Neural progenitor cell (in vitro differentiated cells): Measurements from ENCODE around the gene PNMT. TPM values are rescaled to one million over a fixed set of nuclear protein-coding genes. Genes with fewer than 3 reads are reported as not detected.

Experiments
- DNase-seq: peaks from one replicate; pipeline ENCODE4 v3.0.0-alpha.2; 2016; ENCODE audit warnings: low spot score
- H2AFZ ChIP-seq: fragments of 200-600 bp; sonication (generic); replicated peaks from 2 replicates; pipeline ENCODE4 v1.6.1; 2016; ENCODE audit warnings: antibody characterized with exemption
- H3F3A ChIP-seq: fragments of 200-600 bp; sonication (generic); 2 replicates; pipeline ENCODE4 v1.6.1; 2016; ENCODE audit warnings: antibody characterized with exemption, low read depth
- H3K27ac ChIP-seq: fragments of 200-600 bp; sonication (generic); 2 replicates; pipeline ENCODE4 v1.5.1; 2016; ENCODE audit warnings: mild to moderate bottlenecking
- H3K27me3 ChIP-seq: fragments of 200-600 bp; sonication (generic); 2 replicates; pipeline ENCODE4 v1.6.1; 2016; ENCODE audit warnings: mild to moderate bottlenecking, moderate library complexity
- H3K36me3 ChIP-seq: fragments of 200-600 bp; sonication (generic); 2 replicates; pipeline ENCODE4 v1.5.1; 2016
- H3K4me1 ChIP-seq: fragments of 200-600 bp; sonication (generic); 2 replicates; pipeline ENCODE4 v1.6.1; 2016; ENCODE audit warnings: mixed run types
- H3K4me2 ChIP-seq: fragments of 200-600 bp; sonication (generic); 2 replicates; pipeline ENCODE4 v1.6.1; 2016
- H3K4me3 ChIP-seq: fragments of 200-600 bp; sonication (generic); 2 replicates; pipeline ENCODE4 v1.5.1; 2016
- H3K79me2 ChIP-seq: fragments of 200-600 bp; sonication (generic); 2 replicates; pipeline ENCODE4 v1.6.1; 2016; ENCODE audit warnings: low read depth
- H3K9ac ChIP-seq: fragments of 200-600 bp; sonication (generic); 2 replicates; pipeline ENCODE4 v1.6.1; 2016
- H3K9me3 ChIP-seq: fragments of 200-600 bp; sonication (generic); 2 replicates; pipeline ENCODE4 v1.5.1; 2016; ENCODE audit warnings: low read depth
- H4K20me1 ChIP-seq: fragments of 200-600 bp; sonication (generic); 2 replicates; pipeline ENCODE4 v1.6.1; 2016; ENCODE audit warnings: low read depth
- H3K27ac Mint-ChIP-seq: 3 replicates; pipeline ENCODE4 v1.8.0; 2021; ENCODE audit warnings: mixed read lengths
- H3K27me3 Mint-ChIP-seq: 2 replicates; pipeline ENCODE4 v1.8.0; 2022; ENCODE audit warnings: low read depth, mild to moderate bottlenecking, inconsistent platforms, moderate library complexity, mixed read lengths; ENCODE audit not compliant: insufficient read depth
- H3K36me3 Mint-ChIP-seq: 3 replicates; pipeline ENCODE4 v1.8.0; 2021; ENCODE audit warnings: mixed read lengths
- H3K4me1 Mint-ChIP-seq: 3 replicates; pipeline ENCODE4 v1.8.0; 2021; ENCODE audit warnings: mixed read lengths
- H3K4me3 Mint-ChIP-seq: 3 replicates; pipeline ENCODE4 v1.8.0; 2021; ENCODE audit warnings: mild to moderate bottlenecking, moderate library complexity, mixed read lengths
- H3K9me3 Mint-ChIP-seq: 3 replicates; pipeline ENCODE4 v1.8.0; 2020; ENCODE audit warnings: mixed read lengths
- CTCF ChIP-seq: fragments of 200-600 bp; sonication (generic); IDR thresholded peaks from 2 replicates; pipeline ENCODE4 v1.5.1; 2017; ENCODE audit warnings: antibody characterized with exemption, mild to moderate bottlenecking
- EZH2 ChIP-seq: fragments of 200-600 bp; sonication (generic); IDR thresholded peaks from 2 replicates; pipeline ENCODE4 v1.6.1; 2017; ENCODE audit warnings: antibody characterized with exemption, mild to moderate bottlenecking, moderate library complexity
- EZH2phosphoT487 ChIP-seq: fragments of 200-600 bp; sonication (generic); IDR thresholded peaks from 2 replicates; pipeline ENCODE4 v1.6.1; 2017; ENCODE audit warnings: antibody characterized with exemption
- total RNA-seq: library from RNA; depleted of rRNA; stranded (reverse); fragments of >200 nt; gene quantifications from 2 replicates; pipeline ENCODE4 v1.2.3, GENCODE V29; 2015; ENCODE audit warnings: low replicate concordance

PNMT gene
- total RNA-seq, 1 donor from 2014 or later: not detected

GRCh38 chr17:39635614-39636176 is 32.6 kb upstream of the PNMT start:
- Histone ChIP-seq H2AFZ (no peak overlapping the region), H3K4me1 (peaks cover 36% of the 10 kb centered on the region), H4K20me1 (peaks cover 31% of the 10 kb centered on the region), H3K79me2 (peaks cover 30% of the 10 kb centered on the region), H3K4me3 (no peak overlapping the region), H3K9me3 (no peaks in the 10 kb centered on the region), H3K36me3 (no peaks in the 10 kb centered on the region), H3K27me3 (no peaks in the 10 kb centered on the region), H3F3A (peaks cover 21% of the 10 kb centered on the region), H3K27ac (no peak overlapping the region), H3K4me2 (no peak overlapping the region), H3K9ac (no peak overlapping the region)
- no peaks in the 10 kb centered on the region for H3K36me3 Mint-ChIP-seq
- no peak overlapping the region for H3K27ac Mint-ChIP-seq
- peaks cover 47% of the 10 kb centered on the region for H3K4me1 Mint-ChIP-seq
- peak overlapping the region; percentile 90 for H3K4me3 Mint-ChIP-seq
- no peak for TF ChIP-seq CTCF
- no peak for TF ChIP-seq EZH2phosphoT487
- no peak for TF ChIP-seq EZH2
- no peak for DNase-seq
- H3K27me3 Mint-ChIP-seq: peaks cover 14% of the 10 kb centered on the region
- no peaks in the 10 kb centered on the region for H3K9me3 Mint-ChIP-seq

- Histone ChIP-seq H3K27ac (no peak overlapping the region), H3K4me1 (peaks cover 36% of the 10 kb centered on the region), H3K27me3 (no peaks in the 10 kb centered on the region), H3K79me2 (peaks cover 39% of the 10 kb centered on the region), H3K9ac (no peak overlapping the region), H3K4me2 (peak overlapping the region; percentile 88), H4K20me1 (peaks cover 39% of the 10 kb centered on the region), H2AFZ (peak overlapping the region; percentile 23), H3K9me3 (no peaks in the 10 kb centered on the region), H3F3A (peaks cover 21% of the 10 kb centered on the region), H3K36me3 (no peaks in the 10 kb centered on the region), H3K4me3 (peak overlapping the region; percentile 67)
- H3K27ac Mint-ChIP-seq: peak overlapping the region; percentile 46
- H3K36me3 Mint-ChIP-seq: no peaks in the 10 kb centered on the region
- TF ChIP-seq EZH2phosphoT487 (no peak), CTCF (no peak), EZH2 (no peak)
- H3K4me3 Mint-ChIP-seq: peak overlapping the region; percentile 90
- H3K27me3 Mint-ChIP-seq: peaks cover 7% of the 10 kb centered on the region
- no peak for DNase-seq
- peaks cover 49% of the 10 kb centered on the region for H3K4me1 Mint-ChIP-seq
- H3K9me3 Mint-ChIP-seq: no peaks in the 10 kb centered on the region
Measured at GRCh38 chr17:39636587-39636926, 31.7 kb upstream of the PNMT start.

GRCh38 chr17:39636927-39637736 is 31.1 kb upstream of the PNMT start, which contains the start of gene STARD3:
TSS of gene STARD3 (plus strand) at chr17:39637144. CDS start at chr17:39653532, 16,388 bp downstream.
- no peaks in the 10 kb centered on the region for H3K9me3 Mint-ChIP-seq
- Histone ChIP-seq H2AFZ (peak within 1 kb of the TSS; percentile 77), H4K20me1 (peaks cover 44% of the 10 kb centered on the region), H3K79me2 (peaks cover 45% of the 10 kb centered on the region), H3F3A (peaks cover 21% of the 10 kb centered on the region), H3K4me3 (peak within 1 kb of the TSS; percentile 67), H3K27ac (no peak within 1 kb of the TSS), H3K9ac (peak within 1 kb of the TSS; percentile 31), H3K27me3 (no peaks in the 10 kb centered on the region), H3K36me3 (no peaks in the 10 kb centered on the region), H3K4me1 (peaks cover 36% of the 10 kb centered on the region), H3K4me2 (peak within 1 kb of the TSS; percentile 88), H3K9me3 (no peaks in the 10 kb centered on the region)
- peaks cover 3% of the 10 kb centered on the region for H3K27me3 Mint-ChIP-seq
- H3K36me3 Mint-ChIP-seq: no peaks in the 10 kb centered on the region
- peak; percentile 19 for TF ChIP-seq CTCF
- no peak for TF ChIP-seq EZH2
- TF ChIP-seq EZH2phosphoT487: no peak
- H3K27ac Mint-ChIP-seq: peak within 1 kb of the TSS; percentile 46
- DNase-seq: peak; percentile 96
- H3K4me1 Mint-ChIP-seq: peaks cover 49% of the 10 kb centered on the region
- H3K4me3 Mint-ChIP-seq: peak within 1 kb of the TSS; percentile 90
